SK-MEL-5 (cell line): Measurements from ENCODE around the gene HAPLN1. TPM values are rescaled to one million over a fixed set of nuclear protein-coding genes. Genes with fewer than 3 reads are reported as not detected.

Experiments used
- small RNA-seq, 2 experiments: library from RNA; depleted of rRNA; stranded (forward); fragments of <200 nt; gene quantifications; one replicate each; pipeline ENCODE3, GENCODE V24; 2014
- total RNA-seq: library from RNA; depleted of rRNA; stranded (reverse); fragments of >200 nt; shearing (Covaris generic); gene quantifications from 2 replicates; pipeline ENCODE4 v1.2.3, GENCODE V29; 2014; rRNA removed

Gene HAPLN1
- total RNA-seq, 1 experiment from 2014 or later: not detected

Small RNA genes lying within 50 kb of the gene (small RNA-seq; reads per million reads assigned to genes)
- 0 reads per million in 2 experiments for gene RN7SKP295
- 0 to 0.10 reads per million in 2 experiments for gene RNU6-620P

Other genes with a start within 250 kb of the HAPLN1 start
- 90.3 and 109 TPM in 2 replicates for gene VCAN, start 249.1 kb downstream of the HAPLN1 start, total RNA-seq